Right ventricle myocardium inferior (tissue), 1 donor: Measurements from ENCODE around the gene AP3B1. TPM values are rescaled to one million over a fixed set of nuclear protein-coding genes. Genes with fewer than 3 reads are reported as not detected.
A peak's percentile ranks its signal among the peaks of the same experiment; 100 is the strongest.

Experiments used
- ATAC-seq: fragments of 200-7000 bp; cut with Tn5 transposase; one replicate; pipeline ENCODE4 v1.9.1; 2020; ENCODE audit warnings: mild to moderate bottlenecking, moderate library complexity
- DNase-seq: peaks from one replicate; pipeline ENCODE4 v3.0.0; 2021; ENCODE audit errors: missing footprints
- intact Hi-C: fragments of 100-400 bp; cut with DNase I; formaldehyde crosslinking; loops from one replicate; pipeline ENCODE4 v1.11.0; 2022
- total RNA-seq: library from RNA; stranded (reverse); fragmentation: NEBNext Ultra II Directional; extraction: Animal tissue kit (Norgen Biotek cat#: 25700); gene quantifications from one replicate; pipeline ENCODE4 v1.2.1, GENCODE V29; 2021
- donor health status: DM: no; HTN: yes; CAD: no; lungs with severe emphysema.

The AP3B1 gene
- total RNA-seq, 1 donor from 2014 or later = 21.3 TPM

DNA sequence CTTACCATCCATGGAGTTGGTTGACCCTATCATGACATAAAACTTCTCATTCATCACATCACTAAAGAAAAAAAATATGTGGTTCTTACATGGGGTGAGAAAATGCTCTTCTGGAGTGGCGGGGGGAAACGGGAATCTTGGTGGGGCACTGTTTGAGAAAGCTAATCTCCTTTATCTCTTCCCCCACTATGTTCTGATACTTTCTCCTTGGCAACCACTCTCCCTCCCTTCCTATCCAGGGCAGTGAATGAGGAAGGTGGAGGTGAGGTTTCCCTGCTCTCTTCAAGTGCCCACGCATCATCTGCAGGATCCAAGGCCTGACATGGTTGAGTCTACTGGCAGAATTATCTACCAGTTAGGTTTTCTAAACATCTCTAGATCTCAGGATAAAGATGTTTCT lies 297.6 kb downstream of the AP3B1 start:
- no peak for DNase-seq
- ATAC-seq = no peak
- intact Hi-C loops = no loop called here

DNA sequence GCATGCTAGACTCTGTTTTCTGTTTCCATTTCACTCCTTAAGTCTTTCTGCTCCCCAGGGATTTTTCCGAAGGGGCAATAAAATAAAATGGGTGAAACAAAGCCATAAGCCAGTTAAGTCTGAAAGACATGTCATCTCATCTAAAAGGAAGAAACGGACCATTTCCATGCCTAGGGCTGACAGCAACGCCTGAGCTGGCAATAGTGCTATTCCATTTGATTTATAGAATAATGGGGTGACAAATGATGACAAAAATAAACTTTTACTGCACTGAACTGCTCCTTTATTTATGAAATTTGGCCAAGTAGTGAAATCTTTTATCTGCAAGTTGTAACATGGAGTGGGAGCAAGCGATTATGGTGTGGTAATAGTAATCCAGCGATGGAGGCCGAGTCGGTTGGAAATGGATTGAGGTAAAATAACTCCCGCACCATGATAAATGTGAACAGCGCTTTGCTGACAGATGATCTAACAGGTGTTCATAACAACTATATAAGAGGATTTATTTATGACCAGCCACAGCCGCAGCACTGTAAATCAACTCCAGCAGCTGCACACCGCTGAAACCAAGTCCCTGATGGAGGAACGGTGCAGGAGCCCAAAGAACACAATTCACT lies 298.6 kb downstream of the AP3B1 start:
- ATAC-seq (no peak), DNase-seq (no peak)
- intact Hi-C loops = no loop called here

DNA sequence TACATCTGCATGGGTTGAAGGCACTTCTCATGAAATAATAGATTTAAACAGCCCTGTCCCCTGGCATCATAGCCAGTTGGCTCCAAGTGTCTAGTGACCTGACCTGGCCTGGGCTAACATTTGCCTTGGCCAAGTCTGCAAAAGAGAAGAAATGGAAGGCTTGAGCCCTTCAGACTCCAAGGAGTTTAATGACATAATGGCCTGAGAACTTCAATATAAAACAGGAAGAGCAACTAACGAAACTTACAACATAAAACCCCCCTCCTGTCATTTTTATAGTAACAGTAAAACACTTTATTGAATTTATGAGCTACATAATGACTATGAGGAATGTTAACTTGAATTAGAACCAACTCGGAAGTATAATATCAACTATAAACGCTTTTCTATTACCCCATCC lies 299.6 kb downstream of the AP3B1 start:
- intact Hi-C loops = no loop called here
- ATAC-seq = no peak
- no peak for DNase-seq

DNA sequence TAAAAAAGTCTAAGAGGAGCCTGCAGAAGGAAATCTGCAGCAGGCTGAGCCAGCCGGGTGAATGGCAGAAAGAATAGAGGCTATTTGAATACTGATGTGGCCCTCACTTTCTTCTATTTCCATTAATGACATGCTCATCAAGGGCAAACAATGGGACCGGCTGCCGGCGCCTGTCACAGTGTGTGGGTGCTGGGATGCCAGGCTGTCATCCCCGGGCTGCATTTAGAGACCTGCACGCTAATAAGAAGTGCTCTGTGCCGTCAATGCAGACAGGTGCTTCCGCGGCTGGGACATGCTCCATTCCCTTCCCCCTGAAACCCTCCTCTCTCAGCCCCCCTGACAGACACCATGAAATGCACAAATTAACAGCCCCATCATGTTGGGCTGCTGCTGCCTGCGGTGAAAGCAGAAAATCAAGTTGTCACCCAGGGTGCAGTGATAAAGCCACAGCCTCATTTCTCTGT lies 300.6 kb downstream of the AP3B1 start:
- no peak for ATAC-seq
- no peak for DNase-seq
- intact Hi-C loops = no loop called here

DNA sequence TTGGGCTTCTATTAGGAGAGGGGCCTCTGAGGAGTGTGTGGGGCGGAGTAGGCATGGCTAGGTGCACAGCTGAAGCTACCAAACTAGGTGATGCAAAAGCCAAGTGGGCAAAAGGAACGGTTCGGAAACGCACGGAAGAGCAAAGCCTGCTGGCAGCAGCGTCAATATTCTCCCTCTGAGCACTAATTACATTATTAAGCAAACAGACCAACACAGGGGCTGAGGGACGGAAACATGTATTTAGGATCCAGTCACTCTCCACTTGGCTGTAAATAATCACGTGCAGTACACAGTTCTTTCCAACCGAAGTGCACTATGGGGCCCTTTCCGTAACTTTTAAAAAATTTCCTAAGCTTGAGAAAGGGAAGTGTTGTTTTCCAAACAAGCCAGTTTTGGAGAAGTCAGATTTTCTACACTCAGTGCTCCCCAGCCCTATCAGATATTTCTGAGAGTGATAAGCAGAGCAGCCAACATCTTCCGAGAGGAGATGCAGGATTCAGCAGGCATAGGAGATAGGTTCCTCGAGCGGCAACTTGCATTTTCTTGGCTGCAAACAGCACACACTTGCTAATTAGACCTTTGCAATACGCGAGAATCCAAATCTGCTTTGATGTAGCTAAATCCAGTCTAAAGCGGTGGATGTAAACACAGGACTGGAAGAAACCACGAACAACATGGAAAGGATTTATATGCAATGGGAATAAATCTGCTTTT lies 301.2 kb downstream of the AP3B1 start:
- no peak for DNase-seq
- intact Hi-C loops = no loop called here
- no peak for ATAC-seq

- intact Hi-C loops = no loop called here
- no peak for DNase-seq
- no peak for ATAC-seq
These were observed 303.4 kb downstream of the AP3B1 start for GRCh38 chr5:77991084-77991483.

DNA sequence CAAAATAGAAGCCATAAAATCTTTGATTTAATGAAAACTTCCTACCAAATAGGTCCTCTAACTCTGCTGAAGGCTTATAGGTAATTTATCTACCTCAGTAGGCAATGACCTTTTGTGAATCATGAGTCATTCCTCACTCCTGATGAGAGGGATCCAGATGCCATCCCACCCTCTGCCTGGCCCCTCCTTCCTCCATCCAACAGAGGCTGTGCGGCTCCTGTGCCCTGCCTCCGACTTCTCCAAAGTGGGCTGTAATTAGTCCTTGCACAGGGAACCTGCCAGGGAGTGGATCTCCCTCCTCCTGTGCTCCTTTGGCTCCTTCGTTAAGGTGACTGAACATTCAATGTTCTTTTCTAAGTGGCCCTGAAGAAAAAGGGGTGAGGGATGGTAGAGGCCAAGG lies 304.5 kb downstream of the AP3B1 start:
- DNase-seq (no peak), ATAC-seq (no peak)
- intact Hi-C loops = no loop called here

GRCh38 chr5:77987988-77988387 lies 306.5 kb downstream of the AP3B1 start:
- intact Hi-C loops = no loop called here
- ATAC-seq (no peak), DNase-seq (no peak)

GRCh38 chr5:77987331-77987730 lies 307.2 kb downstream of the AP3B1 start:
- intact Hi-C loops = no loop called here
- DNase-seq (no peak), ATAC-seq (no peak)

DNA sequence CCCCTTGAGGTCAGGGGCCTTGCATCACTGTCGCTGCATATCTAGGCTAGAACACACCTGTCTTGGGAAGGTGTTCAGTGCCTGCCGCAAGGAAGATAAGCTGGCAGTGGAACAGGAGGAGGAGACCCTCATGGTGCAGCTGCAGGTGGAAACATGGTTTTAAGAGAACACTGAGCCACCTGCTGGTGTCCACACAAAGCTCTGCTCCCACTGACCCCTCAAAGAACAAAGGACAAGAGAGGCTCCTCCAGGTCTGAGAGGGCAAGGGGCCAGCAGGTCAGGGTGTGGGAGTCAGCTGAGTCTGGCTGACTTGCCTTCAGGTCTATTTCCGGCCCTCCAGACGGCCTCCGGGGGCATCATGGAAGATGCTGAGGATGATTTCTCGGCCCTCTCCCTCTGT lies 308.2 kb downstream of the AP3B1 start:
- intact Hi-C loops = no loop called here
- DNase-seq (no peak), ATAC-seq (no peak)

- ATAC-seq = no peak
- no peak for DNase-seq
- intact Hi-C loops = no loop called here
These were observed 309.3 kb downstream of the AP3B1 start for GRCh38 chr5:77985247-77985646.

GRCh38 chr5:77984587-77984986 lies 309.9 kb downstream of the AP3B1 start:
- ATAC-seq (no peak), DNase-seq (no peak)
- intact Hi-C loops = no loop called here

GRCh38 chr5:77983482-77984199 lies 310.9 kb downstream of the AP3B1 start:
- ATAC-seq = no peak

DNA sequence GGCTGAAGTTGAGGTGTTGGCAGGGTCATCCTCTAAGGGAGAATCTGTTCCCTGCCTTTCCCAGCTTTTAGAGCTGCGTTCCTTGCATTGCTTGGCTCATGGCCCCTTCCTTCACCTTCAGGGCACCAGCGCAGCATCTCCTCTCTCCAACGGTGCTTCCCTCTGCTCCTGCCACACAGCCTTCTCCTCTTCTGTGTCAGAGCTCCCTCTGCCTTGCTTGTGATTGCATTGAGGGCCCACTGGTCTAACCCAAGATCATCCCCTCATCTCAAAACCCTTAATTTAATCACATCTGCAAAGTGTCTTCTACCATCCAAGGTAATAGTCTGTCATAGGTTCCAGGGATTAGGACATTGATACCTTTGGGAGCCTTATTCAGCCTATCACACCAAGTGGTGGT lies 312.7 kb downstream of the AP3B1 start:
- ATAC-seq (no peak), DNase-seq (no peak)
- intact Hi-C loops = no loop called here

More at GRCh38 chr5:77983482-77984199, 310.9 kb downstream of the AP3B1 start:
- no peak for DNase-seq
- intact Hi-C loops = no loop called here

DNA sequence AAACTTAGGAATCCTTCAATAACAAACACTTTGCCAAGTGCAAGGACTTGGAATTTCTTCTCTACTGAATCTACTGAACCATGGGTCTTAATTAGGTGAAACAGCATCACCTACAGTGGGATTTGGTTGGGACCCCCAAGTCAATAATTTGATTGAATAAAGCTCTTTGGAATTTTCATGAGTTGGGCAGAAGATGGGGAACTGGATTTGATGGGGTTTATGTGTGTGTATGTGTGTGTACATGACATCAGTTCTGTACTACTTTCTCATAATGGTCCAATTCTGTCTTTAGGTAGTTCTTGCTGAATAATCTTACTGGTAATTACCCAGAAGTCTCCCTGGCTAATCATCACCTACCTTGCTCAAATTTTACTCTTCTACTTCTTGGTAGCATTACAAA lies 319.9 kb downstream of the AP3B1 start:
- no peak for DNase-seq
- intact Hi-C loops = no loop called here
- no peak for ATAC-seq

- DNase-seq (no peak), ATAC-seq (no peak)
- intact Hi-C loops = no loop called here
These were observed 321.3 kb downstream of the AP3B1 start for GRCh38 chr5:77973253-77973609.

- intact Hi-C loops = no loop called here
- DNase-seq (no peak), ATAC-seq (peak; percentile 42)
These were observed 321.8 kb downstream of the AP3B1 start for GRCh38 chr5:77972469-77973252.

DNA sequence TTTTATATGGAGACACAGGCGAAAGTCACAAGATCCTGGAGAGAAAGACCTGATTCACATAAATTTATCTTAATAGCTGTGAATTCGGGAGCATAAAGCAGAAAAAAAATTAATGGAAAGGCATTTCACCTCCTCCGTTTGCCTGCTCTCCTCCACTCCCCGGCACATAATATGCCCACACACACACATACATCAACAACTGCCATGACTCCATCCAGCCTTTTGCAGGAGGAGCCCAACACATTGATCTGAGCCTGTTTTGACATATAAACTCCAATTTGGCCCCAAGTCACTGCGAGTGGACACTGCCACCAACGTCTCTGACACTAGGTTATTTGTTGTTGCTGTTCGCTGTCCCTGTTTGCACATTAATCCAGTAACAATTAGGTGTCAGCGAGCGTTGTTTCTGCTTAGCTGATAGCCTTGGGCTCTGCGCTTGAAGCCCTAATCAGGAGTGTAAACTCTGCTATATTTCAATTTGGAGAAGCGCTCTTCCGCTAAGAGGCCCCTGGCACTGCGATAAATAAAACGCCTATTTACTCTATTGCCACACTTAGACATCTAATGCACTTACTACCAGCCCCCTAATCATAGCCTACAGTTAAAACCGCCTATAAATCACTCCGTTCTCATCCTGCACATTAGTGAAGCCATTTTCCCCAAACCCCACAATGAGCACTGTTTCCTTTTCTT lies 322.6 kb downstream of the AP3B1 start:
- ATAC-seq = no peak
- no peak for DNase-seq
- intact Hi-C loops = no loop called here

DNA sequence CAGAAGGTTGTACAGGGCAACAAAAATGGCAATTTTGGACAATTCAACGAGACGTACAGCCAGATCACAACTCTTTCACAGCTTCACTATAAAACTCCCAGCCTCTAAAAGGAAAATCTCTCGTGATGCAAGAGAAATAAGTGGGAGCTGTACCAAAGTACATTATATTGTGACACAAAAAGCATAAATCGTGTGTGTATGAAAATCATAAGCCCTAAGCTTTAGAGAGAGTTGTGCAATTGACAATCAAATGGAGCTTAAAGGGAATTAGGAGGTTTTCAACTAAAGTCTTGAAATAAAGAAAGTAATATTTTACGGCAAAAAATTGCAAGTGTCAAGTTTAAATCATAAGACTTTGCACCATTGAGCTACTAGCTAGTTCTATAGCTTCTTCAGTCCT lies 323.6 kb downstream of the AP3B1 start:
- DNase-seq (no peak), ATAC-seq (no peak)
- intact Hi-C loops = no loop called here
